BJ (cell line): ENCODE measurements around the gene CDK19. TPM values are rescaled to one million over a fixed set of nuclear protein-coding genes. Genes with fewer than 3 reads are reported as not detected.

Source experiments
- CTCF ChIA-PET: fragments of 350-600 bp; formaldehyde crosslinking; extraction: SDS; loops from one replicate; lab custom pipeline; 2021; ENCODE audit warnings: antibody characterized with exemption, inconsistent platforms; lab: Yijun Ruan, JAX
- POLR2A ChIA-PET: fragments of 300-600 bp; sonication (Branson Sonifier 250); formaldehyde crosslinking; extraction: SDS; loops from one replicate; lab custom pipeline; 2021; ENCODE audit warnings: antibody characterized with exemption; lab: Charles Lee
- DNase-seq: peaks from one replicate; pipeline ENCODE4 v3.0.0-alpha.2; 2011; ENCODE audit warnings: low read depth
- H3K27me3 ChIP-seq: 2 replicates; pipeline ENCODE4 v1.6.0; 2011; ENCODE audit warnings: low read length; ENCODE audit not compliant: control insufficient read depth, insufficient read depth
- H3K36me3 ChIP-seq: 2 replicates; pipeline ENCODE4 v1.5.1; 2011; ENCODE audit warnings: low read length; ENCODE audit not compliant: control insufficient read depth, insufficient read depth
- H3K4me3 ChIP-seq: 2 replicates; pipeline ENCODE4 v1.5.1; 2011; ENCODE audit warnings: low read depth, mild to moderate bottlenecking, control low read depth, low read length
- CTCF ChIP-seq: IDR thresholded peaks from 2 replicates; pipeline ENCODE4 v1.5.1; 2011; ENCODE audit warnings: low read depth, mild to moderate bottlenecking, control low read depth, inconsistent platforms, low read length, moderate library complexity; ENCODE audit not compliant: insufficient read depth
- polyA plus RNA-seq: library from polyadenylated mRNA; depleted of rRNA; stranded (reverse); fragments of >200 nt; gene quantifications from 2 replicates; pipeline ENCODE4 v1.2.3, GENCODE V29; 2011

Gene CDK19
- polyA plus RNA-seq, 1 experiment = 11.5 TPM

- Histone ChIP-seq H3K27me3 (no peaks in the 10 kb centered on the region), H3K36me3 (no peaks in the 10 kb centered on the region), H3K4me3 (no peak overlapping the region)
- ChIA-PET CTCF (no interaction called here), POLR2A (no interaction called here)
- DNase-seq = no peak
- TF ChIP-seq CTCF = no peak
These were observed 221.6 kb downstream of the CDK19 start for GRCh38 chr6:110593637-110594036.

- ChIA-PET POLR2A (no interaction called here), CTCF (interaction anchor here (0.7 kb wide), 1 partner anchor 78 kb away, joined by 3 read pairs; no protein-coding TSS in a partner anchor)
- Histone ChIP-seq H3K36me3 (no peaks in the 10 kb centered on the region), H3K4me3 (no peak overlapping the region), H3K27me3 (no peaks in the 10 kb centered on the region)
- no peak for TF ChIP-seq CTCF
- DNase-seq = no peak
These were observed 222.5 kb downstream of the CDK19 start for GRCh38 chr6:110592765-110593164.

GRCh38 chr6:110590821-110591351 is 224.4 kb downstream of the CDK19 start:
- Histone ChIP-seq H3K36me3 (no peaks in the 10 kb centered on the region), H3K27me3 (no peaks in the 10 kb centered on the region), H3K4me3 (no peak overlapping the region)
- ChIA-PET CTCF (interaction anchor here (1.2 kb wide), 1 partner anchor 16 kb away, joined by 3 read pairs; no protein-coding TSS in a partner anchor), POLR2A (no interaction called here)
- TF ChIP-seq CTCF = no peak
- DNase-seq = no peak

- Histone ChIP-seq H3K27me3 (no peaks in the 10 kb centered on the region), H3K4me3 (no peak overlapping the region), H3K36me3 (no peaks in the 10 kb centered on the region)
- TF ChIP-seq CTCF = no peak
- DNase-seq = no peak
- POLR2A ChIA-PET = interaction anchor here (0.6 kb wide), 1 partner anchor 62 kb away, joined by 3 read pairs; no protein-coding TSS in a partner anchor
- CTCF ChIA-PET = interaction anchor here (1.2 kb wide), 1 partner anchor 15 kb away, joined by 3 read pairs; no protein-coding TSS in a partner anchor
These were observed 225.3 kb downstream of the CDK19 start for GRCh38 chr6:110589865-110590513.

GRCh38 chr6:110587328-110587727 is 227.9 kb downstream of the CDK19 start:
- Histone ChIP-seq H3K36me3 (no peaks in the 10 kb centered on the region), H3K4me3 (no peak overlapping the region), H3K27me3 (no peaks in the 10 kb centered on the region)
- no peak for TF ChIP-seq CTCF
- CTCF ChIA-PET = no interaction called here
- POLR2A ChIA-PET = no interaction called here
- no peak for DNase-seq
